HG02759 (cell line): ENCODE data around the gene C1QL2.

ENCODE experiments used
- ATAC-seq: cut with Tn5 transposase; IDR thresholded peaks from one replicate; pipeline ENCODE4 v1.9.1; 2021; ENCODE audit warnings: mild to moderate bottlenecking, moderate library complexity; ENCODE audit not compliant: unreplicated experiment

C1QL2 gene

DNA sequence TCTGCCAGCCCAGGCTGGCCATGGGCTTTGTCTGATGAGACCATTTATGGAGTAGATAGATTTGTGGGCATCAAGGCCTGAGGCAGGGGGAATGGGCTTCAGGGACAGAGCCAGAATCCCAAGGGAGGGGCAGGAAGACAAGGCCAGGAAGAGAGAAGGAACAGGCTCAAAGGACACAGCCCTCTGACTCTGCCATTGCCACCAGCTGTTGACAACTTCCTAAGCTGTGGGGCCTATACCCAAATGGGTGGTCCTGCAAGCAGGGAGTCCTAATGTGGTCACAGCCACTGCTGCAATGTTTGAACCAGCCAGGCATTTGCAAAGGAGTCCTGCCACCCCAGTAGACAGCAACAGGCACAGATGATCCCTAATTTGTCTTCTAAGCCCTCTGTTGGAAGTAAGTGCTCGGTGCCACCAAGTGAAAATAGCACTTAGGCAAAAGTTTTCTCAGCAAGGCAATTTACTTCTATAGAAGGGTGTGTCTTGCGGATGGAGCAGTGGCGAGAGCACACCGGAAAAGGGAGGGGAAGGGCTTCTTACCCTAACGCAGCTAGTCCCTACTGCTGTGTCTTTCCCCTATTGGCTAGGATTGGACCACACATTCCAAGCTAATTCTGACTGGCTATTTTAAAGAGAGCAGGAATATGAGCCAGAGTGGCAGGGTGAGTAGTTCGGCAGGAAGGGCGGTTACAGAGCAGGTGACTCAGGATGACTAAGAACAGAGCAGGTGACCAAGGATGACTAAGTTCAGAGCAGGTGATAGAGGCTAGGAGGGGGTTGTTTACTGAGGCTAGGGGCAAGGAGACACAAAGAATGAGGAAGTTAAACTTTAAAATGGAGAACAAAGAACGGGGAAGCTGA lies 47.2 kb downstream of the C1QL2 start:
- ATAC-seq = no peak

DNA sequence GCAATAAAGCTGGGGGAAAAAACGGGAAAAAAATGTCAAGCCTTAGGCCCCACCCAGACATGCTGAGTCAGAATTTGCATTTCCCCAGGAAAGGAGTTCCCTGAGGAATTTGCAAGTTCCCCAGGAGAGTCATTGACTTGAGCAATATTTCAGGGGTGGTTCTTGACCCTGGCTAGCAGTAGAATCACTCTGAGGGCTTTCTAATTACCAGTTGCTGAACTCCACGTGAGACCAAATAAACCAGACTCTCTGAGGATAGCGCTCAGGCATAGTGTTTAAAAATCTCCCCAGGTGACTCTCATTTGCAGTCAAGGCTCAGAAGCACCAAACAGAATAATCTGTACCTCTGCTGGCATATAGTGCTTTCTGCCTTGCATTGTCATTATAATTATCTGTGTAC lies 48.7 kb downstream of the C1QL2 start:
- no peak for ATAC-seq

DNA sequence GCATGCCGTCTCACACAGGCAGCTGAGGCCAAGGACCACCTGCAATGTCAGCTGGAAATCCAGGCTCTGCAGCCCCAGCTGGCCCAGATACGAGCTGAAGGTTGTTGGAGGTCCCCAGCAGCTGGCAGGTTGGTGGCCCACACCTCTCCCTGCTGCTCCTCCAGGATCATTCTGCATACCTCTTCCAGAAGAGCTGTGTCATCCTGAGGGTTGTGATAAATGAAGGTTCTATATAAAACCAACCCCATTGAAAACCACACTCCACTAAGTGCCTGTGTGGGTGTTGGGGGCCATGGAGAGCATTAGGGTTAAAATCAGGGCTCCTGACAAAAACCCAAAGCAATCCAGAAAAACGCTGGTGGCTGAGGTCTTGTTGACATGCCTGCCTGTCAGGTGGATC lies 50.4 kb downstream of the C1QL2 start:
- ATAC-seq = no peak

DNA sequence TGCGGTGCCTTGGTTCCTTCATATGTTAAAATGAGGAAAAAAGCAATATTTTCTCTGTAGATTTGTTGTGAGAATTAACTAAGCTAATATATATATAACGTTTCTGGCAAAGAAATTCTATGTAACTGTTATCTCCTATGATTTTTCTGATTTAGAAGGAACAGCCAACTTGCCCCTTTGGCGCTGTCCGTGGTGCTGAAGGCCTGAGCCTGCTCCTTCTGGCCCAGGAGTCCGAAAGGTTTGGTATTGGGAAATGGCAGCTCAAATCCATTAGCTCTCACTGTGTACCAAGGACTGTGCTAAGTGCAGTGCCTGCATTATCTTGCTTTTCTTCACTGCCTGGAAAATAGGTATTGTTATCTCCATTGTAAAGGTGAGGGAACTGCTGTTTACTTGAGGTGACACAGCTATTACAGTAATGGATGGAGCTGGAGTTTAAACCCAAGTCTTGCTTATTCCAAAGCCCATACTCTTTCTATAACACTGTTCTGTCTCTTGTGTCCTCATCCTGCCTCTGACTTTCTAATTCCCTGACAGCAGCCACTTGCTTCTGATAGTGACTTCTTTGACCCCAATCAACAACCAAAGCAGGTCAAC lies 52.2 kb downstream of the C1QL2 start:
- ATAC-seq = no peak
